GM21360 (cell line): Measurements from ENCODE around the gene ZNF750.

Experiments
- ATAC-seq: cut with Tn5 transposase; IDR thresholded peaks from one replicate; pipeline ENCODE4 v1.9.1; 2021; ENCODE audit warnings: mild to moderate bottlenecking, moderate library complexity; ENCODE audit not compliant: unreplicated experiment

Gene ZNF750

GRCh38 chr17:82836823-82837357 lies 2.9 kb downstream of the ZNF750 start:
- ATAC-seq: no peak

DNA sequence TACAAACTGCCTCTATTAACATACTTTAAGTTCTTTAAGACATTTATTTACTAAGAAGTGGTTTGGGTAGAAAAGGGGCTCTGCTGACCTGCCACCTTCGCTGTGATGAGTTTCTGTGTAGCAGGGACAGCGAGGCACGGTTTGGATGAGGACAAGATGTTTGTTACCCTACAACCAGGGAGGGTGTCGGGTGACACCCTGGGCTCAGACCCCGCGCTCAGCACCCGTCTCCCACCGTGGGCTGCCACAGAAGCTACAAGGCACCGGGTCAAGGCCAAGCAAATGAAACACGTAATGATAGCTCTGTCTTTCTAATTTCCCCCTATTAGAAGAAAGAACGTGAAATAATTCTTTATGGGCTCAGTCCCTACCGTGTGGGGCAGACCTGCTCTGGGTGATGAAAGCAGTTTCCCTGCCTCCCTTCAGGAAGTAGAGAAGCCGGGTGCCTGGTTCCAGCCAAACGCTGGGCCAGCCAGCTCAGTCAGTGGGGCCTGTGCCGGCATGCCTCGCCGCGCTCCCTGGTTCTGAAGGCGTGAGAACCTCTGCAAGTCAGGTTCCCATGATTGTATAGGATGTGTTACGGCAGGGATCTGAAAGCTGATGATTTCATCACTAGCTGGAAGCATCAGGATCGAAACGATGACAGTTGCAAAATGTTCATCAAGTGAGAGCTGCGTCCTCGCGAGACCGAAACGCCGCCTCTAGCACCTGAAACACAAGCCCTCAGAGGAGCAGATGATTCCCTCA lies 3.9 kb downstream of the ZNF750 start:
- ATAC-seq: no peak

- ATAC-seq: no peak
These were observed 4.7 kb downstream of the ZNF750 start for GRCh38 chr17:82835122-82835521.

DNA sequence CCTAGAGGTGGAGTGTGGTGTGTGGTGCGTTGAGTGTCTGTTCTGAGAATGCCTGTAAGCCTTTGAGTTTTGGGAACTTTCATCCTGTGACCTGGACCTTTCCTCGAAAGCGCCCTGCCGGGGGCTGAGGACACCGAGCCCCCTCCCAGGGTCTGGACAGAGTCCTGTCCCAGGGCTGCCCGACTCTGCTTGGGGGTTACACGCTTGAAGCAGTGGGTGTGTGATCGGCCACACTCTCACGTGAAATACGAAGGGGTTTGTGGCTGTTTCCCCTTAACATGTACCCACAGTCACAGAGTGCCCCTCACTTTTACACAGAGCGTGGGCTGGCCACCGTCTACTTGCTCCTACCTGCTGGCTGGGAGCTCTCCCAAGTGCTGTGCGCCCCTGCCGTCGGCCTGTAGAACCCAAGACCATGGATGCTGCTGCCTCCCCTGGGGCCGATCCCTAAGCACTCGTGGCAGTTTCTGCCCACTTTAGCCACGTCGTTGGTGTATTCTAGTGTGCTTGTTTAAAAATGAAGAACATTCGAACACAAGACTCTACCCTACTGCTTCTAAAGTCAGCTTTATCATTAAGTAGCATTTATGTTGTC lies 6.8 kb downstream of the ZNF750 start:
- no peak for ATAC-seq

DNA sequence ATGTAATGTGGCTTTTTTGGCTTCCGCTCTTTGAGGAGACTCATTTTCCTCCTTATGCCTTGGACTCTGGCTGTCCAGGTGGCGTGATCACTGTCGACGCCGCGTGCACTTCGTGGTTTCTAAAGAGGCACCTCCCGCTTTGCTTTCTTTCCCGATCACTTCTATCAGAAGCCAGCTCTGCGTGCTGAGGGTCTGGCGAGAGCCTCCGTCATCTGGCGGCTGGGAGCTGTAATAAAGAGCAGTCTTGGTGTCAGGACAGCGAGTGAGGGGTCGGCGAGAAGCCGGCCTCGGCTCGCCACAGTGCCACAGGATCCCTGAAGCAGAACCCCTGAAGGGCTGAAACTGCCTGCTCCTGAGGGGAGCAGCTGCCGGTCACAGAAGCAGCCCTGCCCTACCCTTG lies 7.4 kb downstream of the ZNF750 start:
- ATAC-seq: no peak

GRCh38 chr17:82831818-82832200 lies 8.0 kb downstream of the ZNF750 start:
- no peak for ATAC-seq

DNA sequence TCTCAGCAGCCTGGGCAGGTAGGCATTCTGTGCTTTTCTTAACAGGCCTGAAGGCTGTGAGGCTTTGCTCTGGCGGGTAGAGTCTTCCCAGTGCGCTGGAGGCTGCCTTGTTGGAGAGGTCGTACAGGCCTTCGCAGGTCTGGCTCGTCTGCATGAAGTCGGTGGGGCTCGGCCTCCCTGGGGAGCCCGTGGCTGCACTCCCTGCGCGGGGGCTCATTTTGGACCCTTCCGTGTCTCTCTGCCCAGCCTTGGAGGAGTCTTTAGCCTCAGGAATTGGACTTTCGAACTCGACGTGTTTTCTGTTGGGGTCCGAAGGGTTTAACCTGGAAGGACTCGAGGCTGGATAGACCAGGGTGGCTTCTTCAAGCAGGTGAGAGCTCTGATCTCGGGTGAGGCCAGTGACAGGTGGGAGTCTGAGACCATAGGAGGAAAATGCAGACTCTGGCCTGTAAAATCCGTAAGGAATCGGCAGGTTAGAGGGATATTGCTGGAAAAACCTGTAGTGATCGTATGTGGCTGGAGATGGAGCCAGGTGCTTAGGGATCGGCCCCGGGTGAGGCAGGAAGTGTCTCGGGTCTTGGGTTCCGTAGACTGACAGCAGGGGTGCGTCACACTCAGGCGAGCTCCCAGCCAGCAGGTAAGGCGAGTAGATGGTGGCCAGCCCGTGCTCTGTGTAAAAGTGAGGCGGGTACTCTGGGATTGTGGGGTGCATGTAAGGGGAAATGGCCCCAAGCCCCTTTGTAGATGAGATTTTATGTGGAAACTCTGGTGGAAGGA lies 8.6 kb downstream of the ZNF750 start:
- ATAC-seq: no peak

- ATAC-seq: no peak
These were observed 9.6 kb downstream of the ZNF750 start for GRCh38 chr17:82830249-82830661.

DNA sequence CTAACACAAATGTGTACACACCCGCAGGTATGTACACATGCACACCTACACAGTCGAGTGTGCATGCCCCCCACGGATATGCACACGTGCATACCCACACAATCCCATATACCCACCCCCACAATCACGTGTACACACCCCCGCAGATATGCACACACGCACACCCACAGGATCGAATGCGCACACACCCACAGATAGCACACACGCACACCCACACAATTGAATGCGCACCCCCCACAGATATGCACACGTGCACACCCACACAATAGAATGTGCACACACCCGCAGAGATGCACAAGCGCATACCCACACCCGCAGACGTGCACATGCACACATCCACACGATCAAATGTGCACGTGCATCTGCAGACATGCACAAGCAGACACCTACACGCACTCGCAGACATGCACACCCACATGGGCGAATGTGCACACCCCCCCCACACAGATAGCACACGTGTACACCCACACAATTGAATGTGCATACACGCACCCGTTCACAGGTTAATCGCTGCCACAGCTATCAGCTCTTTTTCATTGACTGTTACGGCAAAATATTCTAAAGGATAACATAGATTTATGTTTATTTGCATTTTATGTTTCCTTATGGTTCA lies 10.8 kb downstream of the ZNF750 start:
- no peak for ATAC-seq

GRCh38 chr17:82826956-82827355 lies 12.9 kb downstream of the ZNF750 start:
- no peak for ATAC-seq

- ATAC-seq: no peak
These were observed 13.6 kb downstream of the ZNF750 start for GRCh38 chr17:82826211-82826610.

DNA sequence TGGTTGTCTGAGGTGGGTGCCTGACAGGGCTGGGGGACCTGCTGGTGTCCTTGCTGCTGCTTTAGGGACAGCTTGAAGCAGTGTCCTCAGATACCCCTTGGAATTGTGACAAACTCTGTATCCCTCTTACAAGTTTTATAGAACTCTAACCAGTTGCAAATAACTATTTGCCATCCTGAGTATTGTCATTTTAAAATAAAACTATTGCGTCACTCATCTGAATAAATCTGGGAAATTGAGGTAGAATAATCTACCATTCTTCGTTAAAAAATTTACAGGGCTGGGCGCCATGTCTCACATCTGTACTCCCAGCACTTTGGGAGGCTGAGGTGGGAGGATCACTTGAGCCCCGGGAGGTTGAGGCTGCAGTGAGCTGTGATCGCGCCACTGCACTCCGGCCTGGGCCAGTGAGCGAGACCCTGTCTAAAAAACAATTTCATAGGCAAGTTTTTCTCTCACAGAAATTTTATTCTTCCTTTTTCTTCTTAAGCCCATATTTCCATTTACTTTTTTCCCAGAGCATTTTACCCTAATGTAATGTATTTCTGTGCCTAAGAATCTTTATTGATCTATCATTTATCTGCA lies 14.2 kb downstream of the ZNF750 start:
- no peak for ATAC-seq

DNA sequence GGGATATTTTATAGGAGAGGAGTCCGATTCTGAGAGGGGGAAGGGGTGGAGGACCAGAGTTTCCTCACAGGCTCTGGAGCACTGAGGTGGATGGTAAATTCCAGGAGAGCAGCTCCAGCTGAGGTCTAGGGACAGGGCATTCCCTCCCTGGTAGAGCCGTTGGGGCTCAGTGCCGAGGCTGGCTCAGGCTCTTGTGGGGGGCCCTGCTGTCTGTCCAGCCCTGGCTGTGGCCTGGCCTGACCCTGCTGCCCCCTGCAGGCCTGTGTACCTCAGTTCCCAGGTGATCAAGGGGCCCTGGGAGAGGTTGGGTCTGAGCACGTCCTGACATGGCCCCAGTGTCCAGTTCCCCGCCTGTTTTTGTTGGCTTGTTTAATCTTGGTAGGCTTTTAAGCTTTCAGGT lies 16.8 kb downstream of the ZNF750 start:
- no peak for ATAC-seq

- ATAC-seq: no peak
These were observed 17.5 kb downstream of the ZNF750 start for GRCh38 chr17:82822281-82822680.

GRCh38 chr17:82821554-82821953 lies 18.3 kb downstream of the ZNF750 start:
- no peak for ATAC-seq

GRCh38 chr17:82820278-82821251 lies 19.3 kb downstream of the ZNF750 start:
- no peak for ATAC-seq

DNA sequence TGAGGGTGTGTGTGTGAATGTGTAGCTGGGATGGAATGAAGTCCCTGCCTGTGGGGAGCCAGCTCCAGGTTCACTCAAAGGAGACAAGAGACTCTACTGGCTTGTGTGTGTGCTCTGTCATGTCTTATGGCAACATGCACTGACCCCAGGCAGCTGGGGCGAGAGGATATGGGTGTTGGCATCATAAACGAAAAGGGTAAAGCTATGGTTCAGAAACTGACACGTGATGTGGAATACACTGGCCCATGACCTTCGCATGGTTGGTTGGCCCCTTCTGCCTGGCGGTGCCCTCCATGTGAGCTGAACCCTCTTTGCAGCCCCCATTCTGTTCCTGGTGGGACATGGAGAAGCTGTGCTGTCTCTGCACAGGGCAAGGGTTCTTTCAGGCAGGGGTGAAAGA lies 21.9 kb downstream of the ZNF750 start:
- no peak for ATAC-seq

GRCh38 chr17:82816358-82816757 lies 23.5 kb downstream of the ZNF750 start:
- ATAC-seq: no peak

DNA sequence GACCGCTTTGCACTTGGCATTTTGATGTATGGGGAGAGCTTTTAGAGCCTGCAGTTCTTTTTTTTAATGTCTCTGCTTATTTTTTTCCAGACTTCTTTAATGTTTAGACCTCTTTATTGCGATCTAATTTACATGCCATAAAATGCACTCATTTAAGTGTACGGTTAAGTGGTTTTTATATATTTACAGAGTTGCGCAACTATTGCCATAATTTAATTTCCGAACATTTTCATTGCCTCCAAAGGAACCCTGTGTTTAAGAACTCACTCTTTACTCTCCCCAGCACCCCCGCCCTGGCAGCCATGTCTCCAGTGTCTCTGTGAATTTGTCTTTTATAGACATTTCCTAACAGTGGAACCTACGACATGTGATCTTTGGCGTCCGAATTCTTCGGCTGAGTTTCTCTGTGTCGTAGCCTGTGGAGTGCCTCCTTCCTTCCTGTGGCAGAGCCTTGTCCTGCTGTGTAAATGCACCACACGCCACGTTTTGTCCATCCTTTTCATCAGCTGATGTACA lies 24.0 kb downstream of the ZNF750 start:
- ATAC-seq: no peak

DNA sequence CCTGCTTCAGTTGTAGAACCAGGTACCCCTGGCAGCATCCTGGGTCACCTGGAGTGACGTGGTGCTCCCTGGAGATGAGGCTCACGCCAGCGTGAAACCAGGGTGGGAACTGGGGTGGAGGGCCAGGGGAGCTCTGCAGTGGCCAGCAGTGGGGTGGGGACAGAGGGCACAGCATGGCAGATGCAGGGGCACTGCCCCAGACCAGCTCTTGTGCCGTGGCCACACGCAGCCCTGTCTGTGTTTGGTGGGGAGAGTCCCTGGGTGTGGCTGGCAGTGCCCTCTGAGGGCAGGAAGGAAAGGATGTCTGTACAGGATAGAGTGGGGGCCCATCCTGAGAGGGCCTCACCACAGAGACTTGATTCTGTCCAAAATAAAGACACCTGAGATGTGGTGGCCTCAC lies 24.5 kb downstream of the ZNF750 start:
- no peak for ATAC-seq
